Suprapubic skin (tissue), 4 donors: ENCODE data around the gene MORC2.

Experiments
- POLR2A ChIP-seq, 2 donors: fragments of 450-650 bp; IDR thresholded peaks; one replicate each; pipeline ENCODE4 v1.6.1; 2017; ENCODE audit warnings: antibody characterized with exemption in 2 of 2, mild to moderate bottlenecking in 2 of 2, moderate library complexity in 2 of 2
- POLR2AphosphoS5 ChIP-seq, 3 donors: sonication (generic); formaldehyde crosslinking; IDR thresholded peaks; one replicate each; pipeline ENCODE4 v1.6.1; 2017; ENCODE audit warnings: antibody characterized with exemption in 3 of 3

GRCh38 chr22:30906411-30906810 is 62.2 kb downstream of the MORC2 start:
- TF ChIP-seq POLR2AphosphoS5 (IDR thresholded peaks at IDR 0.05) (no peak), POLR2A (IDR thresholded peaks at IDR 0.05) (no peak)
